Smooth muscle cell (in vitro differentiated cells): ENCODE measurements around the gene FGF14. TPM values are rescaled to one million over a fixed set of nuclear protein-coding genes. Genes with fewer than 3 reads are reported as not detected.

ENCODE experiments used
- DNase-seq: peaks from one replicate; lab custom pipeline; 2025; ENCODE audit not compliant: unreplicated experiment; lab: John Stamatoyannopoulos, UW
- H2AFZ ChIP-seq: fragments of 200-600 bp; sonication (generic); 2 replicates; pipeline ENCODE4 v1.6.0; 2016; ENCODE audit warnings: antibody characterized with exemption, low read depth, mild to moderate bottlenecking
- H3F3A ChIP-seq: fragments of 200-600 bp; sonication (generic); 2 replicates; pipeline ENCODE4 v1.6.0; 2017; ENCODE audit warnings: antibody characterized with exemption, low read depth
- H3K27ac ChIP-seq: fragments of 200-600 bp; sonication (generic); 2 replicates; pipeline ENCODE4 v1.5.1; 2016; ENCODE audit warnings: low read depth, mild to moderate bottlenecking
- H3K27me3 ChIP-seq: fragments of 200-600 bp; sonication (generic); 2 replicates; pipeline ENCODE4 v1.6.1; 2016; ENCODE audit warnings: low read depth, mild to moderate bottlenecking
- H3K36me3 ChIP-seq: fragments of 200-600 bp; sonication (generic); 2 replicates; pipeline ENCODE4 v1.5.1; 2016; ENCODE audit warnings: low read depth
- H3K4me1 ChIP-seq: fragments of 200-600 bp; sonication (generic); 2 replicates; pipeline ENCODE4 v1.5.1; 2016; ENCODE audit warnings: low read depth
- H3K4me2 ChIP-seq: fragments of 200-600 bp; sonication (generic); 2 replicates; pipeline ENCODE4 v1.6.0; 2016; ENCODE audit warnings: mild to moderate bottlenecking
- H3K4me3 ChIP-seq: fragments of 200-600 bp; sonication (generic); 2 replicates; pipeline ENCODE4 v1.5.1; 2016; ENCODE audit warnings: mild to moderate bottlenecking
- H3K79me2 ChIP-seq: fragments of 200-600 bp; sonication (generic); 2 replicates; pipeline ENCODE4 v1.6.0; 2016; ENCODE audit warnings: low read depth, mild to moderate bottlenecking
- H3K9ac ChIP-seq: fragments of 200-600 bp; sonication (generic); 2 replicates; pipeline ENCODE4 v1.6.0; 2016; ENCODE audit warnings: low read depth
- H3K9me3 ChIP-seq: fragments of 200-600 bp; sonication (generic); replicated peaks from 2 replicates; pipeline ENCODE4 v1.5.1; 2016; ENCODE audit warnings: low read depth
- H4K20me1 ChIP-seq: fragments of 200-600 bp; sonication (generic); 2 replicates; pipeline ENCODE4 v1.6.0; 2016; ENCODE audit warnings: low read depth
- CTCF ChIP-seq: fragments of 200-600 bp; sonication (generic); IDR thresholded peaks from 2 replicates; pipeline ENCODE4 v1.5.1; 2017; ENCODE audit warnings: borderline replicate concordance, mild to moderate bottlenecking, antibody characterized with exemption; ENCODE audit not compliant: insufficient read depth, poor library complexity, severe bottlenecking
- WGBS: methylation state at CpG from one replicate; pipeline ENCODE4 v1.1.7; 2016; ENCODE audit warnings: low lambda C conversion rate; 5-methylcytosine and 5-hydroxymethylcytosine counted together
- polyA plus RNA-seq: library from polyadenylated mRNA; unstranded; fragments of >200 nt; fragmentation: Nextera tagmentation; extraction: Ambion mirVana; gene quantifications from 2 replicates; pipeline ENCODE4 v1.2.1, GENCODE V29; 2016
- total RNA-seq: library from RNA; depleted of rRNA; stranded (reverse); fragments of >200 nt; gene quantifications from 2 replicates; pipeline ENCODE4 v1.2.3, GENCODE V29; 2014

FGF14 gene
- total and polyA plus RNA-seq, 2 experiments from 2014 or later = 0.23 TPM; not detected in 1

- WGBS = 16% methylated on average over 1 of the region's 1 CpG
Measured at GRCh38 chr13:101893021-101893420, 508.8 kb downstream of the FGF14 start.

GRCh38 chr13:101892296-101892695, 509.6 kb downstream of the FGF14 start:
- WGBS = 14% methylated on average over 1 of the region's 1 CpG
- H4K20me1 ChIP-seq = no peaks in the 10 kb centered on the region

More at GRCh38 chr13:101893021-101893420, 508.8 kb downstream of the FGF14 start:
- Histone ChIP-seq H3K27ac (no peak overlapping the region), H3K79me2 (no peaks in the 10 kb centered on the region), H4K20me1 (no peaks in the 10 kb centered on the region), H3K4me2 (no peak overlapping the region), H3K9me3 (no peaks in the 10 kb centered on the region), H3F3A (no peaks in the 10 kb centered on the region), H3K27me3 (peaks cover 37% of the 10 kb centered on the region), H3K4me3 (no peak overlapping the region), H3K4me1 (no peaks in the 10 kb centered on the region), H2AFZ (no peak overlapping the region), H3K9ac (no peak overlapping the region), H3K36me3 (no peaks in the 10 kb centered on the region)
- no peak for DNase-seq
- TF ChIP-seq CTCF = no peak

GRCh38 chr13:101881593-101881992, 520.3 kb downstream of the FGF14 start:
- H3K9me3 ChIP-seq = no peaks in the 10 kb centered on the region
- no peaks in the 10 kb centered on the region for H3K36me3 ChIP-seq
- H3K4me2 ChIP-seq = no peak overlapping the region
- WGBS = 37% methylated on average over 3 of the region's 3 CpGs
- no peak for TF ChIP-seq CTCF
- H3K27ac ChIP-seq = no peak overlapping the region
- no peak overlapping the region for H3K9ac ChIP-seq
- H3K79me2 ChIP-seq = no peaks in the 10 kb centered on the region
- H3K27me3 ChIP-seq = peaks cover 4% of the 10 kb centered on the region
- H3K4me1 ChIP-seq = no peaks in the 10 kb centered on the region
- H3K4me3 ChIP-seq = no peak overlapping the region
- no peak for DNase-seq
- no peaks in the 10 kb centered on the region for H3F3A ChIP-seq
- no peak overlapping the region for H2AFZ ChIP-seq
- H4K20me1 ChIP-seq = no peaks in the 10 kb centered on the region

More at GRCh38 chr13:101892296-101892695, 509.6 kb downstream of the FGF14 start:
- H3K4me1 ChIP-seq = no peaks in the 10 kb centered on the region
- no peaks in the 10 kb centered on the region for H3K9me3 ChIP-seq
- TF ChIP-seq CTCF = no peak
- H3K9ac ChIP-seq = no peak overlapping the region
- no peak for DNase-seq
- peaks cover 35% of the 10 kb centered on the region for H3K27me3 ChIP-seq
- no peaks in the 10 kb centered on the region for H3K79me2 ChIP-seq
- no peak overlapping the region for H2AFZ ChIP-seq
- H3K36me3 ChIP-seq = no peaks in the 10 kb centered on the region
- no peak overlapping the region for H3K4me2 ChIP-seq
- H3F3A ChIP-seq = no peaks in the 10 kb centered on the region
- no peak overlapping the region for H3K27ac ChIP-seq
- no peak overlapping the region for H3K4me3 ChIP-seq

- Histone ChIP-seq H4K20me1 (no peaks in the 10 kb centered on the region), H3K36me3 (no peaks in the 10 kb centered on the region), H3K79me2 (no peaks in the 10 kb centered on the region), H3K27me3 (peaks cover 4% of the 10 kb centered on the region), H3F3A (no peaks in the 10 kb centered on the region), H3K27ac (no peak overlapping the region), H3K4me3 (no peak overlapping the region), H3K4me1 (no peaks in the 10 kb centered on the region), H3K4me2 (no peak overlapping the region), H3K9me3 (no peaks in the 10 kb centered on the region), H2AFZ (no peak overlapping the region), H3K9ac (no peak overlapping the region)
- 79% methylated on average over 4 of the region's 4 CpGs for WGBS
- no peak for TF ChIP-seq CTCF
- DNase-seq = no peak
Measured at GRCh38 chr13:101880581-101880980, 521.3 kb downstream of the FGF14 start.
